22Rv1 (cell line): Measurements from ENCODE around the gene PRSS57.
"Not testable (repeated sequence)": the region's sequence is repeated elsewhere in the genome, so short reads cannot be mapped to it uniquely, and the experiment has no call there.

Experiments
- H3K27ac ChIP-seq: fragments of 450-650 bp; 2 replicates; pipeline ENCODE4 v1.5.1; 2017
- ZFX ChIP-seq: fragments of 450-650 bp; IDR thresholded peaks from 2 replicates; pipeline ENCODE4 v1.6.1; 2017; ENCODE audit warnings: antibody characterized with exemption, borderline replicate concordance
- TF ChIP-seq, protein P1 (sequence below): fragments of 450-650 bp; IDR thresholded peaks from 2 replicates; pipeline ENCODE4 v1.5.1; 2017; ENCODE audit warnings: mild to moderate bottlenecking

The PRSS57 gene

DNA sequence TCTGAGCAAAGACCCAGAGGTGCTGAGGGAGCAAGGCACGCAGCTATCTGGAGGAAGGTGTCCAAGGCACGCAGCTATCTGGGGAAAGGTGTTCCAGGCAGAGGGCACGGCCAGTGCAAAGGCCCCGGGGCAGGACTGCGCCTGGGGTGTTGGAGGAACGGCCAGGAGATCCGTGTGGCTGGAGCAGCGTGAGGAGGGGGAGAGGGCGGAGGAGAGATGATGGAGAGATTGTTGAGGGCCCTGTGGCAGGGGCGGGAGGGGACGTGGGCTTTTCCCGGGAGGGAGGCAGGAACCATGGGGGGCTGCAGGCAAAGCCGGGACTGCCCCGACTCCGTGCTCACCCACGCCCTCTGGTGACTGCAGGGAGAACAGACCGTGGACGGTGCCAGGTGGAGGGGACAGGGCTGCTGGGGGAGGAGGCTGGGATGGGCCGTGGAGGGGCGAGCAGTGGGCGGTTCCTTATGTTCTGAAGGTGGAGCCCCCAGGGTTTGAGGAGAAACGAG, 42.4 kb upstream of the PRSS57 start:
- TF ChIP-seq ZFX: no peak
- TF ChIP-seq, protein P1, sequence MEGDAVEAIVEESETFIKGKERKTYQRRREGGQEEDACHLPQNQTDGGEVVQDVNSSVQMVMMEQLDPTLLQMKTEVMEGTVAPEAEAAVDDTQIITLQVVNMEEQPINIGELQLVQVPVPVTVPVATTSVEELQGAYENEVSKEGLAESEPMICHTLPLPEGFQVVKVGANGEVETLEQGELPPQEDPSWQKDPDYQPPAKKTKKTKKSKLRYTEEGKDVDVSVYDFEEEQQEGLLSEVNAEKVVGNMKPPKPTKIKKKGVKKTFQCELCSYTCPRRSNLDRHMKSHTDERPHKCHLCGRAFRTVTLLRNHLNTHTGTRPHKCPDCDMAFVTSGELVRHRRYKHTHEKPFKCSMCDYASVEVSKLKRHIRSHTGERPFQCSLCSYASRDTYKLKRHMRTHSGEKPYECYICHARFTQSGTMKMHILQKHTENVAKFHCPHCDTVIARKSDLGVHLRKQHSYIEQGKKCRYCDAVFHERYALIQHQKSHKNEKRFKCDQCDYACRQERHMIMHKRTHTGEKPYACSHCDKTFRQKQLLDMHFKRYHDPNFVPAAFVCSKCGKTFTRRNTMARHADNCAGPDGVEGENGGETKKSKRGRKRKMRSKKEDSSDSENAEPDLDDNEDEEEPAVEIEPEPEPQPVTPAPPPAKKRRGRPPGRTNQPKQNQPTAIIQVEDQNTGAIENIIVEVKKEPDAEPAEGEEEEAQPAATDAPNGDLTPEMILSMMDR: peak; percentile 84
- no peak overlapping the region for H3K27ac ChIP-seq

DNA sequence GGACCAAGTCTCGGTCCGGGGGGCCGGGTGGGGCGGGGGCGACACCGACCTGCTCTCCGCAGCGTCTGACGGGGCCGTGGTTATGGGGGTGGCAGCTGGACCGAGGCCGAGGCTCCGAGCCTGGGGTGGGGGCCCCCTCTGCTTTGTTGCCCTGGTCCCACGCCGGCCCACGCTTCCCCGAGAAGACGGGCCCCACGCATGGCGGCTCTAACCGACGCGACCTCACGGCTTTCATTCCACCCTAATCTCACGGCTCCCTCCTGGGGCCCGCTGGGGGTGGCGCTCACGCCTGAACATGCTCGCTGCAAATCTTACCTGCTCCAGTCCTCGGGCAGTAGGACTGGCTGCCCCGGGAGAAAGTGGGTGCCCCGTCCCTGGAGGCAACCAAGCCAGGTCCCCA, 40.9 kb upstream of the PRSS57 start:
- no peak for TF ChIP-seq ZFX
- TF ChIP-seq, protein P1: no peak
- no peak overlapping the region for H3K27ac ChIP-seq

DNA sequence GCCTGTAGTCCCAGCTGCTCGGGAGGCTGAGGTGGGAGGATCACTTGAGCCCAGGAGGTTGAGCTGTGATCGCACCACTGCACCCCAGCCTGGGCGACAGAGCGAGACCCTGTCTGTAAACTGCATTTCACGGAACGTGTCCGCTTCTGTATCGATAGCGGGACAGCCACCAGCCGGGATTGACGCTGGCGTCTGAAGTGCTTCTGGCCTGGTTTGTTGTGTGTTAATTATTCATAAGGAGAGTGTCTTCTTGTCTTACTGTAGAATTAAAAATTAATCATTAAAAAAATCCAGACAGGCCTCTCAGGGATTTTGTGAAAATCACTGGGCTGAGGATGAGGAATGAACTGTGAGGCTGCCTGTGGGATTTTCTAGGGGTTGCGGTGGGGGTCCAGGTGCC, 39.5 kb upstream of the PRSS57 start:
- no peak overlapping the region for H3K27ac ChIP-seq
- no peak for TF ChIP-seq ZFX
- TF ChIP-seq, protein P1: no peak

DNA sequence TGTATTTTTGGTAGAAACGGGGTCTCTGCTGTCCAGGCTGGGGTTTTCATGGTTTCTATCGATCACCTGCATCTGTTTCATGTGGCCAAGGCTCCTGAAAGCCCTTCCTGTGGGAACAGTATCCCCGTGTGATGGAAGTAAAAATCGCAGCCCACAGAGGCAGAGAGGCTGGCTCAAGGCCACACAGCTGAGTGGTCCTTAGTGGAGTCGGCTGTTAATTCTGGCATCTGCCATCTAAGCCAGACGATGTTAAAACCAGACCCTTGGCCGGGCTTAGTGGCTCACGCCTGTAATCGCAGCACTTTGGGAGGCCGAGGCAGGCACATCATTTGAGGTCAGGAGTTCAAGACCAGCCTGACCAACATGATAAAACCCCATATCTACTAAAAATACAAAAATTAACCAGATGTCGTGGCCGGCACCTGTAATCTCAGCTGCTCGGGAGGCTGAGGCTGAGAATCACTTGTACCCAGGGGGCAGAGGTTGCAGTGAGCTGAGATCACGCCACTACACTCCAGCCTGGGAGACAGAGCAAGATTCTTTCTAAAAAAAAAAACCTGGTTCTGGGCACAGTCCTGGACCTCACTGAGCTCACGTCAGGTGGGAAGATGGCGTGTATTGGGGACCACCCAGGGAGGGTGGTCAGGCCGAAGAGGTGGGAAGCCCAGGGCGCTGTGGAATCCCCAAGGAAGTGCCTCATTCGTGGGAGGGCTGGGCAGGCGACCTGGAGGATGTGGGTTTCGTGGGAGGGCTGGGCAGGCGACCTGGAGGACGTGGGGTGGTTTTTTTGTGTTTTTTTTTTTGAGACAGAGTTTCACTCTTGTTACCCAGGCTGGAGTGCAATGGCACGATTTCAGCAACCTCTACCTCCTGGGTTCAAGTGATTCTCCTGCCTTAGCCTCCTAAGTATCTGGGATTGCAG, 37.2 kb upstream of the PRSS57 start:
- no peak overlapping the region for H3K27ac ChIP-seq
- no peak for TF ChIP-seq ZFX
- TF ChIP-seq, protein P1: no peak

DNA sequence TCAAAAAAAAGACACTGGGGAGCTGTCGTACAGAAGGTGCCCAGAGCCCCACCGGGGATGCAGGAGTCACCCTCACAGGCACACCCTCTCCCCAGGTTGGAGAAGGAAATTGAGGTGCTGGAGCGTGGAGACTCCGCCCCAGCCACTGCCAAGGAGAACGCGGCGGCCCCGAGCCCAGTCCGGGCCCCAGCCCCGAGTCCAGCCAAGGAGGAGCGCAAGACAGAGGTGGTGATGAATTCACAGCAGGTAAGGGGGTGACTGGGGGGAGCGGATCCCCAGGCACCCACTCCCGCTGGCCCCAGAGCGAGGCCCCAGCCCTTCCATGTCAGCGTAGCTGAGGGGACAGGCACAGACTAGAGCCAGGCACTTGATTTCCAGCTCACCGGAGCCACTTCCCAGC, 35.7 kb upstream of the PRSS57 start:
- H3K27ac ChIP-seq: no peak overlapping the region
- TF ChIP-seq ZFX: no peak
- TF ChIP-seq, protein P1: no peak

DNA sequence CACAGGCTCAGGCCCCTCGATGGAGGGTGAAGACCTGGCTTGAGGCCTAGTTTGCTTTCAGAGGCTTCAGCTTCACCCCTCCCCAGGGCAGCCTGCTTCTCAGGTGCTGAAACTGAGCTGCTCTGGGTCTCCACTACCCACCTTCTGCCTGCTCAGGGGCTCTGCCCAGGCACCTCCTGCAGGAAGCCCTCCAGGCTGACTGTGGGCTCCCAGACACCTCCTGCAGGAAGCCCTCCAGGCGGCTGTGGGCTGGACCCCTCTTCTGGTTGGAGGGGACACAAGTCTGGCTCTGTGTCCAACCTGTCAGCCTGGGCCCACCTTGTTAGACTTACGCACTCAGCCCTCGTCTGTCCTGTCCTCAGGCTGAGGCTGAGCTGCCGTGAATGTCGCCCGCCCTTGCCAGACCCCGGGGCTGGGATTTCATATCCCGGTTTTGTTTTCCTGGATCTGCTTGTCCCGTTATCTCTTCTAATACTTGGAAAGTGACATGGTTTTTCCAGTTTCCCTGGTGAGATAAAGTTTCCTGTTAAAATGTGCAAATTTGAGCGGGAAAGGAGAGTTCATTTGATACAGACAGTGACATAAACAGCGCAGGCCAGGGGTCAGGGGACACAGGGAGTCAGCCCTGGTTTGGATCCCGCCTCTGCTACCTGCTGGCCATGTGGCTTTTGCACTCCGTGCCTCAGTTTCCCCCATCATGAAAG, 34.9 kb upstream of the PRSS57 start:
- TF ChIP-seq, protein P1: no peak
- TF ChIP-seq ZFX: no peak
- no peak overlapping the region for H3K27ac ChIP-seq

DNA sequence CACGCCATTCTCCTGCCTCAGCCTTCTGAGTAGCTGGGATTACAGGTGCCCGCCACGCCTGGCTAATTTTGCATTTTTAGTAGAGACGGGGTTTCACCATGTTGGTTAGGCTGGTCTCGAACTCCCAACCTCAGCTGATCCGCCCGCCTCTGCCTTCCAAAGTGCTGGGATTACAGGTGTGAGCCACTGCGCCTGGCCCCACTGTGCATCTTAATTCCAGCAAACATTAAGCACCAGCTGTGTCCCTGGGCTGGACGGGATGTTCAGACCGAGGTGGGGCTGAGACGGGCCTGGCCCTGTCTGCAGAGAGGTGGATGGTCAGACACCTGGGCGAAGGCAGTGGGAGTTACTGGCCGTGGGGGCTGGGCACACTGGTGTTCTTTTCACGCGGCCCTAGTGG, 34.3 kb upstream of the PRSS57 start:
- H3K27ac ChIP-seq: not testable (repeated sequence)
